HEK293 (cell line): ENCODE data around the gene MYO9B.

Source experiments
- ZBTB48 ChIP-seq: fragments of 450-650 bp; formaldehyde crosslinking; IDR thresholded peaks from 2 replicates; pipeline ENCODE4 v1.5.1; 2016; ENCODE audit warnings: missing biosample characterization, missing genetic modification characterization
- ZEB2 ChIP-seq: fragments of 450-650 bp; formaldehyde crosslinking; IDR thresholded peaks from 2 replicates; pipeline ENCODE4 v1.5.1; 2016; ENCODE audit warnings: missing biosample characterization, missing genetic modification characterization
- ZNF114 ChIP-seq: fragments of 450-650 bp; formaldehyde crosslinking; IDR thresholded peaks from 2 replicates; pipeline ENCODE4 v1.5.0; 2017; ENCODE audit warnings: missing biosample characterization, missing genetic modification characterization
- ZNF174 ChIP-seq: fragments of 450-650 bp; formaldehyde crosslinking; IDR thresholded peaks from 2 replicates; pipeline ENCODE4 v1.5.0; 2017; ENCODE audit warnings: missing biosample characterization, mild to moderate bottlenecking, missing genetic modification characterization
- ZNF19 ChIP-seq: fragments of 450-650 bp; formaldehyde crosslinking; IDR thresholded peaks from 2 replicates; pipeline ENCODE4; 2016; ENCODE audit warnings: missing biosample characterization, missing genetic modification characterization, low read depth
- ZNF585B ChIP-seq: fragments of 450-650 bp; formaldehyde crosslinking; IDR thresholded peaks from 2 replicates; pipeline ENCODE4 v1.5.1; 2016; ENCODE audit warnings: missing biosample characterization, missing genetic modification characterization
- TF ChIP-seq, protein P1 (sequence below): fragments of 450-650 bp; formaldehyde crosslinking; IDR thresholded peaks from 2 replicates; pipeline ENCODE4 v1.5.1; 2016; ENCODE audit warnings: missing biosample characterization, missing genetic modification characterization
- TF ChIP-seq, protein P2 (sequence below): fragments of 450-650 bp; formaldehyde crosslinking; conservative IDR thresholded peaks from 2 replicates; pipeline ENCODE4 v1.5.1; 2016; ENCODE audit warnings: low read depth, missing biosample characterization, missing genetic modification characterization

DNA sequence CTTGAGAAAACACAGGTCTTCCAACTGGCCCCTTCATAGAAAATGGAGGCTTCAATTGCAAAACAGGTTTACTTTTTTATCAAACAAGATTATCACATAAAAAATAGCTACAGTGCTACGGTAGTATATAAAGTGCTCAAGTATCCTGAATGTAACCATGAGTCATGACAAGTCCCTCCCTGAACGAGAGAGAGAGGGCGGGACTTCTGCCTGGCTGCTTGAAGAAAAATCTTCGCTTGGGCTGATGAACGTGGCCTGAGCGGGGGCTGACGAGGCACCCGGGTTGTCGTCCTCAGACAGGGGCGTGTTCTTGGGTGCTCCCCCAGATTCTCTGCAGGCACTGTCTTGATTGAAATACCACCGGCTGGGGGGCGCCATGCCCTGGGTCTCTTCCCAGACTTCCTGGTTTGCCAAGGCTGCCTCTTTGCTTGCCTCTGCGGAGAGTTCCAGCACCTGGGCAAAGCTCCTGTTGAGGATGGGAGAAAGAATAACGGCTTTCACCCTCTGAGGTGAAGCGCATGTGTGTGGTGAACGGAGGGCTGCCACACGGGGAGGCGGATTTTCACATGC, 25.8 kb upstream of the MYO9B start:
- TF ChIP-seq, protein P1, sequence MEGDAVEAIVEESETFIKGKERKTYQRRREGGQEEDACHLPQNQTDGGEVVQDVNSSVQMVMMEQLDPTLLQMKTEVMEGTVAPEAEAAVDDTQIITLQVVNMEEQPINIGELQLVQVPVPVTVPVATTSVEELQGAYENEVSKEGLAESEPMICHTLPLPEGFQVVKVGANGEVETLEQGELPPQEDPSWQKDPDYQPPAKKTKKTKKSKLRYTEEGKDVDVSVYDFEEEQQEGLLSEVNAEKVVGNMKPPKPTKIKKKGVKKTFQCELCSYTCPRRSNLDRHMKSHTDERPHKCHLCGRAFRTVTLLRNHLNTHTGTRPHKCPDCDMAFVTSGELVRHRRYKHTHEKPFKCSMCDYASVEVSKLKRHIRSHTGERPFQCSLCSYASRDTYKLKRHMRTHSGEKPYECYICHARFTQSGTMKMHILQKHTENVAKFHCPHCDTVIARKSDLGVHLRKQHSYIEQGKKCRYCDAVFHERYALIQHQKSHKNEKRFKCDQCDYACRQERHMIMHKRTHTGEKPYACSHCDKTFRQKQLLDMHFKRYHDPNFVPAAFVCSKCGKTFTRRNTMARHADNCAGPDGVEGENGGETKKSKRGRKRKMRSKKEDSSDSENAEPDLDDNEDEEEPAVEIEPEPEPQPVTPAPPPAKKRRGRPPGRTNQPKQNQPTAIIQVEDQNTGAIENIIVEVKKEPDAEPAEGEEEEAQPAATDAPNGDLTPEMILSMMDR (tag by site-specific recombination): no peak
- TF ChIP-seq ZNF174 (no peak), ZBTB48 (no peak), ZNF114 (tag by site-specific recombination) (no peak), ZEB2 (tag by site-specific recombination) (no peak), ZNF585B (tag by site-specific recombination) (no peak), ZNF19 (tag by site-specific recombination) (no peak)
- TF ChIP-seq, protein P2, sequence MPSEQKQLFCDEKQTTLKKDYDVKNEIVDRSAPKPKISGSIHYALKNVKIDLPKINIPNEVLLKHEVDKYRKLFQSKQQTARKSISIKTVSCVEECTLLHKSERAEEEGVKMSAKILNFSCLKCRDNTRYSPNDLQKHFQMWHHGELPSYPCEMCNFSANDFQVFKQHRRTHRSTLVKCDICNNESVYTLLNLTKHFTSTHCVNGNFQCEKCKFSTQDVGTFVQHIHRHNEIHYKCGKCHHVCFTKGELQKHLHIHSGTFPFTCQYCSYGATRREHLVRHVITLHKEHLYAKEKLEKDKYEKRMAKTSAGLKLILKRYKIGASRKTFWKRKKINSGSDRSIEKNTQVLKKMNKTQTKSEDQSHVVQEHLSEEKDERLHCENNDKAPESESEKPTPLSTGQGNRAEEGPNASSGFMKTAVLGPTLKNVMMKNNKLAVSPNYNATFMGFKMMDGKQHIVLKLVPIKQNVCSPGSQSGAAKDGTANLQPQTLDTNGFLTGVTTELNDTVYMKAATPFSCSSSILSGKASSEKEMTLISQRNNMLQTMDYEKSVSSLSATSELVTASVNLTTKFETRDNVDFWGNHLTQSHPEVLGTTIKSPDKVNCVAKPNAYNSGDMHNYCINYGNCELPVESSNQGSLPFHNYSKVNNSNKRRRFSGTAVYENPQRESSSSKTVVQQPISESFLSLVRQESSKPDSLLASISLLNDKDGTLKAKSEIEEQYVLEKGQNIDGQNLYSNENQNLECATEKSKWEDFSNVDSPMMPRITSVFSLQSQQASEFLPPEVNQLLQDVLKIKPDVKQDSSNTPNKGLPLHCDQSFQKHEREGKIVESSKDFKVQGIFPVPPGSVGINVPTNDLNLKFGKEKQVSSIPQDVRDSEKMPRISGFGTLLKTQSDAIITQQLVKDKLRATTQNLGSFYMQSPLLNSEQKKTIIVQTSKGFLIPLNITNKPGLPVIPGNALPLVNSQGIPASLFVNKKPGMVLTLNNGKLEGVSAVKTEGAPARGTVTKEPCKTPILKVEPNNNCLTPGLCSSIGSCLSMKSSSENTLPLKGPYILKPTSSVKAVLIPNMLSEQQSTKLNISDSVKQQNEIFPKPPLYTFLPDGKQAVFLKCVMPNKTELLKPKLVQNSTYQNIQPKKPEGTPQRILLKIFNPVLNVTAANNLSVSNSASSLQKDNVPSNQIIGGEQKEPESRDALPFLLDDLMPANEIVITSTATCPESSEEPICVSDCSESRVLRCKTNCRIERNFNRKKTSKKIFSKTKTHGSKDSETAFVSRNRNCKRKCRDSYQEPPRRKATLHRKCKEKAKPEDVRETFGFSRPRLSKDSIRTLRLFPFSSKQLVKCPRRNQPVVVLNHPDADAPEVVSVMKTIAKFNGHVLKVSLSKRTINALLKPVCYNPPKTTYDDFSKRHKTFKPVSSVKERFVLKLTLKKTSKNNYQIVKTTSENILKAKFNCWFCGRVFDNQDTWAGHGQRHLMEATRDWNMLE (tag by site-specific recombination): no peak
